Gastrocnemius medialis (tissue), 4 donors: ENCODE data around the gene CNGB1. TPM values are rescaled to one million over a fixed set of nuclear protein-coding genes. Genes with fewer than 3 reads are reported as not detected.

ENCODE experiments used
- ATAC-seq, 2 donors: fragments of 150-250 bp; one replicate each; pipeline ENCODE4 v1.9.1; 2016
- DNase-seq, 2 donors: peaks; one replicate each; pipeline ENCODE4 v3.0.0-alpha.2; 2019
- H3K27ac ChIP-seq, 4 donors: fragments of 200-600 bp; sonication (generic); 1 replicate in 1 of 4; 2 replicates in 3 of 4; pipeline ENCODE4 v1.5.1; 2016 to 2018; ENCODE audit warnings: mild to moderate bottlenecking in 2 of 4, moderate library complexity in 1 of 4
- H3K27me3 ChIP-seq, 3 donors: fragments of 200-600 bp; sonication (generic) in 2 of 3; 1 replicate in 1 of 3; 2 replicates in 2 of 3; pipeline versions ENCODE4 v1.5.1 to v1.6.0; 2016 to 2019; ENCODE audit warnings: mild to moderate bottlenecking in 1 of 3, moderate library complexity in 1 of 3
- H3K36me3 ChIP-seq, 2 donors: fragments of 200-600 bp; sonication (generic) in 1 of 2; one replicate each; pipeline ENCODE4 v1.5.1; 2017 to 2018
- H3K4me1 ChIP-seq, 2 donors: fragments of 200-600 bp; sonication (generic) in 1 of 2; one replicate each; pipeline ENCODE4 v1.5.1; 2016 to 2017; ENCODE audit warnings: mild to moderate bottlenecking in 2 of 2
- H3K4me3 ChIP-seq, 4 donors: fragments of 200-600 bp; sonication (generic) in 3 of 4; 1 replicate in 1 of 4; 2 replicates in 3 of 4; pipeline ENCODE4 v1.5.1; 2016 to 2019; ENCODE audit warnings: mild to moderate bottlenecking in 2 of 4
- H3K9me3 ChIP-seq, 3 donors: fragments of 200-600 bp; sonication (generic) in 2 of 3; 1 replicate in 1 of 3; 2 replicates in 2 of 3; pipeline ENCODE4 v1.5.1; 2016 to 2019
- POLR2A ChIP-seq, 2 donors: fragments of 450-650 bp; IDR thresholded peaks; one replicate each; pipeline ENCODE4 v1.6.1; 2017; ENCODE audit warnings: antibody characterized with exemption in 2 of 2, mild to moderate bottlenecking in 2 of 2, moderate library complexity in 2 of 2
- in situ Hi-C, 4 donors: fragments of 200-750 bp; cut with MboI; loops; one replicate each; pipeline versions ENCODE4 v1.15.0 to v1.8.0; 2017; ENCODE audit warnings: low sequenced_read_pairs in 4 of 4
- intact Hi-C: fragments of 100-400 bp; cut with DNase I; formaldehyde crosslinking; loops from one replicate; pipeline ENCODE4 v1.15.1; 2023; ENCODE audit warnings: low total_unique reads
- total RNA-seq, 4 donors: library from RNA; depleted of rRNA; stranded (reverse); fragments of >200 nt; gene quantifications; one replicate each; pipeline versions ENCODE4 v1.1.0 to v1.2.3, GENCODE V29; 2016
- TF ChIP-seq, protein P1 (sequence below), 5 experiments: fragments of 450-650 bp in 3 of 5; fragments of 200-600 bp in 2 of 5; sonication (generic) in 2 of 5; IDR thresholded peaks in 4 of 5; conservative IDR thresholded peaks in 1 of 5; 1 replicate in 4 of 5; 2 replicates in 1 of 5; pipeline ENCODE4 v1.5.1; 2016 to 2019; ENCODE audit warnings: antibody characterized with exemption in 5 of 5, mild to moderate bottlenecking in 3 of 5, moderate library complexity in 3 of 5

The CNGB1 gene
- total RNA-seq, 4 donors from 2014 or later = not detected

DNA sequence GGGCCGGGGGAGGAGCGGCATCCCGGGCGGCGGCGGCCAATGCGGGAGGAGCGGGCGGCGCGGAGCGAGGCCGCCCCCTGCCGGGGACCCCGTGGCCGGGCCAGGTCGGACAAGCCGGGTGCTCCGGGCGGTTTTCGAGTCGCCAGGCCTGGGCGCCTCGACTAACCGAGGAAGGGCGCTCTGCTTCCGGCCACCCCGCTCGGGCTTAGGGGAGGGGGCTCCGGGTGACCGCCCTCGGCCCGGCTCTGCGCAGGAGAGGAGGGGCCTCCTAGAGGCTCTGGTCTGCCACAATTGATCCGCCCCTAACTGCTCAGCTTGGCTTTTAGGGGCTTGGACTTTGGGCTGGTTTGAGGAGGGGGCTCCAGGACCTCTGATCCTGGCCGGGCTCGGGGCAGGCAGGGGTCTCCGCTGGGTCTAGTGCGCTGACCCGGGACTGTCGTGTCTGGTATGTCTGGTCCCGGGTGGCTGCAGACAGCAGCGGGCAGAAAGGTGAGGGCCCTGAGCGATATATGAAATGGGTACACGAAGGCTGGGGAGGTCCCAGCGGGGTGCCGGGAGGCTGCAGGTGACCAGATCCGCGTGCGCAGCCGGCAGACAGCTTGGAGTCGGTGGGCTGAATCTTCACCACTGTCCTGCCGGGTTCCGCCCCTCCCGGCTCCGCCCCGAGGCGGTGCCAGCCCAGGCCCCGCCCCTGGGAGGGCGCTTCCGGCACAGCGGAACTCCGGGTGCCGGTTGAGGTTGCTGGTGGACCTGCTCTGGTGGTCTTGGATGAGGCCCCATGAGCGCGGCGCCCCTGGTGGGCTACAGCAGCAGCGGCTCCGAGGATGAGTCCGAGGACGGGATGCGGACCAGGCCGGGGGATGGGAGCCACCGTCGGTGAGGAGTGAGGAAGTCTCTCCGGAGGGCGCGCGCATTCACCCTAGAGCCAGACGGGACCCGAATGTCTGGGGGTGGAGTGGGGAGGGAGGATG lies 30.1 kb upstream of the CNGB1 start, which contains the start of gene USB1:
USB1 (plus strand) TSS at position 702 of the 971 bp plus-strand sequence; CDS start at position 779, 77 bp downstream.
- H3K9me3 ChIP-seq = no peaks in the 10 kb centered on the region
- DNase-seq = peak; percentile 76 to 79
- peaks cover 19 to 21% of the 10 kb centered on the region in 2 donors for H3K4me1 ChIP-seq
- H3K36me3 ChIP-seq = peaks cover 0 to 31% of the 10 kb centered on the region in 2 donors
- intact Hi-C loops (loop anchor here (1.0 to 10.0 kb wide), 7 partner anchors 24 to 554 kb away; partner anchors contain the start of genes CIAPIN1, COQ9, KATNB1 and MMP15), in situ Hi-C loops (loop anchor here (5.0 to 25.0 kb wide), 5 partner anchors 99 to 264 kb away; partner anchors contain the start of gene KATNB1 (in 1 of the 4))
- H3K27me3 ChIP-seq = no peaks in the 10 kb centered on the region
- TF ChIP-seq, protein P1, sequence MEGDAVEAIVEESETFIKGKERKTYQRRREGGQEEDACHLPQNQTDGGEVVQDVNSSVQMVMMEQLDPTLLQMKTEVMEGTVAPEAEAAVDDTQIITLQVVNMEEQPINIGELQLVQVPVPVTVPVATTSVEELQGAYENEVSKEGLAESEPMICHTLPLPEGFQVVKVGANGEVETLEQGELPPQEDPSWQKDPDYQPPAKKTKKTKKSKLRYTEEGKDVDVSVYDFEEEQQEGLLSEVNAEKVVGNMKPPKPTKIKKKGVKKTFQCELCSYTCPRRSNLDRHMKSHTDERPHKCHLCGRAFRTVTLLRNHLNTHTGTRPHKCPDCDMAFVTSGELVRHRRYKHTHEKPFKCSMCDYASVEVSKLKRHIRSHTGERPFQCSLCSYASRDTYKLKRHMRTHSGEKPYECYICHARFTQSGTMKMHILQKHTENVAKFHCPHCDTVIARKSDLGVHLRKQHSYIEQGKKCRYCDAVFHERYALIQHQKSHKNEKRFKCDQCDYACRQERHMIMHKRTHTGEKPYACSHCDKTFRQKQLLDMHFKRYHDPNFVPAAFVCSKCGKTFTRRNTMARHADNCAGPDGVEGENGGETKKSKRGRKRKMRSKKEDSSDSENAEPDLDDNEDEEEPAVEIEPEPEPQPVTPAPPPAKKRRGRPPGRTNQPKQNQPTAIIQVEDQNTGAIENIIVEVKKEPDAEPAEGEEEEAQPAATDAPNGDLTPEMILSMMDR (IDR thresholded peaks at IDR 0.05 in 4 of 5, conservative IDR thresholded peaks at IDR 0.05 in 1 of 5) = peak; percentile 57 to 94 (median 69)
- peak; percentile 76 to 82 for TF ChIP-seq POLR2A (IDR thresholded peaks at IDR 0.05)
- H3K27ac ChIP-seq = peak within 1 kb of the TSS; percentile 97 to 99 (median 98)
- peak; percentile 86 to 90 for ATAC-seq
- peak within 1 kb of the TSS; percentile 69 to 88 (median 78) for H3K4me3 ChIP-seq

- Histone ChIP-seq H3K36me3 (peaks cover 0 to 39% of the 10 kb centered on the region in 2 donors), H3K27ac (peak within 1 kb of the TSS; percentile 97 to 99 (median 98)), H3K4me1 (peaks cover 19 to 21% of the 10 kb centered on the region in 2 donors), H3K27me3 (no peaks in the 10 kb centered on the region), H3K9me3 (no peaks in the 10 kb centered on the region), H3K4me3 (peak within 1 kb of the TSS; percentile 69 to 88 (median 78))
- in situ Hi-C loops = loop anchor here (5.0 to 25.0 kb wide), 5 partner anchors 98 to 263 kb away; partner anchors contain the start of gene KATNB1 (in 1 of the 4)
- DNase-seq = no peak
- intact Hi-C loops = loop anchor here (1.0 to 10.0 kb wide), 6 partner anchors 25 to 553 kb away; partner anchors contain the start of genes CIAPIN1, COQ9 and MMP15
- TF ChIP-seq, protein P1 (IDR thresholded peaks at IDR 0.05 in 4 of 5, conservative IDR thresholded peaks at IDR 0.05 in 1 of 5) = no peak
- no peak for TF ChIP-seq POLR2A (IDR thresholded peaks at IDR 0.05)
- peak; percentile 30 to 45 for ATAC-seq
Observed at GRCh38 chr16:57999971-58000705, 29.2 kb upstream of the CNGB1 start, which contains the start of gene ZNF319. Gene ZNF319, minus strand, starts transcription at chr16:58000672. Its CDS starts 2,407 bp downstream, at chr16:57998265.

GRCh38 chr16:57999366-57999970 lies 28.5 kb upstream of the CNGB1 start:
- ATAC-seq = no peak
- in situ Hi-C loops = no loop called here
- Histone ChIP-seq H3K36me3 (peaks cover 0 to 46% of the 10 kb centered on the region in 2 donors), H3K4me3 (peak overlapping the region; percentile 69 to 80 (median 76)), H3K27ac (peak overlapping the region; percentile 97 to 99 (median 98)), H3K27me3 (no peaks in the 10 kb centered on the region), H3K9me3 (no peaks in the 10 kb centered on the region), H3K4me1 (peaks cover 13 to 21% of the 10 kb centered on the region in 2 donors)
- TF ChIP-seq, protein P1 (IDR thresholded peaks at IDR 0.05 in 4 of 5, conservative IDR thresholded peaks at IDR 0.05 in 1 of 5) = no peak
- TF ChIP-seq POLR2A (IDR thresholded peaks at IDR 0.05) = no peak
- intact Hi-C loops = no loop called here
- no peak for DNase-seq

DNA sequence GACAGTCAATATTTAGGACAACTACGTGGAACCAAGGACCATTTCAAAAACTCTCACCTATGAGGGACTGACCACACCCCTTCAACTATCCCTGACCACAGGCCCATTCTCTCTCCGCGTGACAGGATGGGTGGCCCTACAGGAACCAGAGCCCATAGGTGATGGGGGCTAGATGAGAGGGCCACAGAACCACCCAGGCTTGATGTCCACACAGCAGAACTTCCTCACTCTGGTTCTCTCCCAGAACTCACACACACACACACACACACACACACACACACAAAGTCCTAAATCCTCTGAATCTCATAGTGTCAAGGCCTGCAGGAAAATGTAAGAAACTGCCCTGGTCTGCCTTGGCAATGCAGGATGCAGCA lies 28.1 kb upstream of the CNGB1 start:
- no peak for DNase-seq
- no peak for ATAC-seq
- Histone ChIP-seq H3K27me3 (no peaks in the 10 kb centered on the region), H3K4me3 (peak overlapping the region in 2 of 4 donors; percentile 77 to 80), H3K4me1 (peaks cover 13 to 21% of the 10 kb centered on the region in 2 donors), H3K36me3 (peaks cover 0 to 51% of the 10 kb centered on the region in 2 donors), H3K27ac (peak overlapping the region in 2 of 4 donors; percentile 97 to 98), H3K9me3 (no peaks in the 10 kb centered on the region)
- TF ChIP-seq, protein P1 (IDR thresholded peaks at IDR 0.05 in 4 of 5, conservative IDR thresholded peaks at IDR 0.05 in 1 of 5) = no peak
- TF ChIP-seq POLR2A (IDR thresholded peaks at IDR 0.05) = no peak
- intact Hi-C loops (no loop called here), in situ Hi-C loops (no loop called here)
